GM06990 (cell line): ENCODE measurements around the gene FLT3LG.

ENCODE experiments used
- DNase-seq: peaks from one replicate; pipeline ENCODE4 v3.0.0-alpha.2; 2011; ENCODE audit not compliant: insufficient read length; ENCODE audit errors: extremely low read depth
- H3K27me3 ChIP-seq: replicated peaks from 2 replicates; pipeline ENCODE4 v1.6.0; 2011; ENCODE audit warnings: low read length; ENCODE audit not compliant: control insufficient read depth, insufficient read depth
- H3K36me3 ChIP-seq: 2 replicates; pipeline ENCODE4 v1.5.1; 2011; ENCODE audit warnings: low read length; ENCODE audit not compliant: control insufficient read depth, insufficient read depth
- H3K4me3 ChIP-seq: replicated peaks from 2 replicates; pipeline ENCODE4 v1.5.1; 2011; ENCODE audit warnings: low read depth, mild to moderate bottlenecking, control low read depth, low read length
- CTCF ChIP-seq: IDR thresholded peaks from 2 replicates; pipeline ENCODE4 v1.5.1; 2011; ENCODE audit warnings: low read length, control low read depth, mild to moderate bottlenecking, inconsistent platforms; ENCODE audit not compliant: insufficient read depth, poor library complexity, severe bottlenecking

FLT3LG gene

GRCh38 chr19:49514151-49514550 lies 40.1 kb downstream of the FLT3LG start:
- TF ChIP-seq CTCF, result no peak
- no peak overlapping the region for H3K4me3 ChIP-seq
- H3K36me3 ChIP-seq, result no peaks in the 10 kb centered on the region
- DNase-seq, result no peak
- no peaks in the 10 kb centered on the region; the same call in none of the 2 replicates for H3K27me3 ChIP-seq

- no peak for DNase-seq
- no peak for TF ChIP-seq CTCF
- H3K27me3 ChIP-seq, result no peaks in the 10 kb centered on the region; the same call in none of the 2 replicates
- no peak overlapping the region for H3K4me3 ChIP-seq
- H3K36me3 ChIP-seq, result no peaks in the 10 kb centered on the region
These were observed 41.8 kb downstream of the FLT3LG start for GRCh38 chr19:49515767-49516166.

GRCh38 chr19:49518033-49518432 lies 44.0 kb downstream of the FLT3LG start:
- Histone ChIP-seq H3K36me3 (no peaks in the 10 kb centered on the region), H3K4me3 (no peak overlapping the region), H3K27me3 (no peaks in the 10 kb centered on the region; the same call in 1 of the 2 replicates)
- DNase-seq, result no peak
- TF ChIP-seq CTCF, result no peak

GRCh38 chr19:49520705-49521319 lies 46.8 kb downstream of the FLT3LG start:
- no peak for TF ChIP-seq CTCF
- no peaks in the 10 kb centered on the region for H3K36me3 ChIP-seq
- no peak overlapping the region for H3K4me3 ChIP-seq

GRCh38 chr19:49524812-49525455 lies 50.9 kb downstream of the FLT3LG start:
- no peak for TF ChIP-seq CTCF
- Histone ChIP-seq H3K27me3 (no peaks in the 10 kb centered on the region; the same call in 1 of the 2 replicates), H3K36me3 (no peaks in the 10 kb centered on the region), H3K4me3 (no peak overlapping the region)
- DNase-seq, result no peak

More at GRCh38 chr19:49520705-49521319, 46.8 kb downstream of the FLT3LG start:
- H3K27me3 ChIP-seq, result no peaks in the 10 kb centered on the region; the same call in 1 of the 2 replicates
- no peak for DNase-seq
